ENCODE results near the gene TNFSF12. TPM values are rescaled to one million over a fixed set of nuclear protein-coding genes. Genes with fewer than 3 reads are reported as not detected.
A peak's percentile ranks its signal among the peaks of the same experiment; 100 is the strongest.
"Not testable (repeated sequence)": the region's sequence is repeated elsewhere in the genome, so short reads cannot be mapped to it uniquely, and the experiment has no call there.

TNFSF12 gene
- total and polyA plus RNA-seq, 5 donors from 2014 or later = 35.5 to 49.6 (median 43.9) TPM

DNA sequence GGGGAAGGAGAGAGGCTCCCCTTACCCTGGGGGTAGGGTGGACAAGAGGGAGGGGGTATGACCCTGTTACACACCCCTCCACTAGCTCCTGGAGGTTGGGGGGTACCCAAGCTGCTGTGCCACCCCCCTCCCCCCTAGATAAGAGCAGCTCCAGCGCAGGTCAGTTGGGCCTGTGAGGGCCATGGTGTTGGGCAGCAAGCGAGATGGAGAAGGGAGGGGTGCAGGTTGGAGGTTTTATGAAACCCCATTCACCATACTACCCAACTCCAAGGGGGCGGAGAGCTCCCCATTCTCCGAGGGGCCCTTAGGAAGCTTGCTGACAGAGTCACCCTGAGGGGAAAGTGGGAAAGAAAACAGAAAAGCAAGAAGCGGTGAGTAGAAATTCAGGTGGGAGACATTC, 42.7 kb downstream of the TNFSF12 start:
- H3K36me3 Mint-ChIP-seq = peaks cover 37% of the 10 kb centered on the region
- ATAC-seq (ENCODE audit: low read depth in 2 of 2) = no peak
- H3K27ac ChIP-seq (ENCODE audit: insufficient read depth, low read length, poor library complexity, severe bottlenecking) = no peak overlapping the region

DNA sequence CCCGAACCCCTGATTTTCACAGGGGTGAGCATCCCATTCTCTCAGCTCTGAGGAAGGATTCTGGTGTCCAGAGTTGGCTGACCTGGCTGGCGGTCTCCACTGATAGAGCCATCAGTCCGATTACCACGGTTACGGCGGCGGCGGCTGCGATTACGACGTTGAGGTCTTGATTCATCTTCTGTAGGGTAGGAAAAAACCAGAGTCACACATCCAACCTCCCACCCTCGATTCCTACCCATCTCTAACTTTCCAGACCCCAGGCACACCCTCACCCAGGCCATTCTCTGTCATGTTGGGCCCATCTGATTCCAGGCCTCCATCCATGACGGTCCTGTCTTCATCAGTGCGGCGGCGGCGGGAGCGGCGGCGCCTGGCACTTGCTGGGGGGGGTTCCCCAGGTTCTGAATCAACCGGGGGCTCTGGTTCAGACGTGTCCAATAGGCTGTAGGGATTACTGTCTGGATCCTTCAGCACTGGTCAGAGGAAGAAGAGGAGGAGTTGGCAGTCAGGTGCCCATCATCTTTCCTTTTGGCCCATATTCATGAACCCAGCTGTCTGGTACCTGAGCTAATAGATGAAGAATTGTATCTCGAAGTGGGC, 43.7 kb downstream of the TNFSF12 start:
- no peak overlapping the region for H3K4me3 ChIP-seq (ENCODE audit: low read depth, low read length)
- ATAC-seq (ENCODE audit: low read depth in 2 of 2) (no peak), DNase-seq (no peak)
- peaks cover 3% of the 10 kb centered on the region for H3K4me1 ChIP-seq (ENCODE audit: control insufficient read depth, insufficient read depth, low read length, poor library complexity, severe bottlenecking)
- H3K9me3 Mint-ChIP-seq = no peaks in the 10 kb centered on the region
- no peaks in the 10 kb centered on the region for H3K27me3 ChIP-seq (ENCODE audit: control insufficient read depth, insufficient read depth, low read length)
- no peak overlapping the region for H3K4me3 Mint-ChIP-seq
- H3K27ac Mint-ChIP-seq = no peak overlapping the region
- H3K4me1 Mint-ChIP-seq = peaks cover 0 to 6% (median under 1%) of the 10 kb centered on the region in 4 donors
- no peak overlapping the region for H3K27ac ChIP-seq (ENCODE audit: insufficient read depth, low read length, poor library complexity, severe bottlenecking)
- peaks cover 37% of the 10 kb centered on the region for H3K36me3 Mint-ChIP-seq
- no peaks in the 10 kb centered on the region for H3K9me3 ChIP-seq (ENCODE audit: control insufficient read depth in 2 of 2, low read length in 2 of 2)
- no peaks in the 10 kb centered on the region for H3K27me3 Mint-ChIP-seq
- peaks cover 57% of the 10 kb centered on the region for H3K36me3 ChIP-seq (ENCODE audit: control insufficient read depth, insufficient read depth, low read length)

More for the DNA sequence above, 42.7 kb downstream of the TNFSF12 start:
- H3K4me1 Mint-ChIP-seq = peaks cover 0 to 9% (median 0%) of the 10 kb centered on the region in 4 donors
- no peaks in the 10 kb centered on the region for H3K9me3 ChIP-seq (ENCODE audit: control insufficient read depth in 2 of 2, low read length in 2 of 2)
- H3K4me3 Mint-ChIP-seq = no peak overlapping the region
- DNase-seq = no peak
- H3K9me3 Mint-ChIP-seq = no peaks in the 10 kb centered on the region
- H3K27ac Mint-ChIP-seq = no peak overlapping the region
- no peaks in the 10 kb centered on the region for H3K27me3 Mint-ChIP-seq
- H3K4me3 ChIP-seq (ENCODE audit: low read depth, low read length) = no peak overlapping the region
- no peaks in the 10 kb centered on the region for H3K27me3 ChIP-seq (ENCODE audit: control insufficient read depth, insufficient read depth, low read length)
- H3K36me3 ChIP-seq (ENCODE audit: control insufficient read depth, insufficient read depth, low read length) = peaks cover 60% of the 10 kb centered on the region
- peaks cover 3% of the 10 kb centered on the region for H3K4me1 ChIP-seq (ENCODE audit: control insufficient read depth, insufficient read depth, low read length, poor library complexity, severe bottlenecking)

DNA sequence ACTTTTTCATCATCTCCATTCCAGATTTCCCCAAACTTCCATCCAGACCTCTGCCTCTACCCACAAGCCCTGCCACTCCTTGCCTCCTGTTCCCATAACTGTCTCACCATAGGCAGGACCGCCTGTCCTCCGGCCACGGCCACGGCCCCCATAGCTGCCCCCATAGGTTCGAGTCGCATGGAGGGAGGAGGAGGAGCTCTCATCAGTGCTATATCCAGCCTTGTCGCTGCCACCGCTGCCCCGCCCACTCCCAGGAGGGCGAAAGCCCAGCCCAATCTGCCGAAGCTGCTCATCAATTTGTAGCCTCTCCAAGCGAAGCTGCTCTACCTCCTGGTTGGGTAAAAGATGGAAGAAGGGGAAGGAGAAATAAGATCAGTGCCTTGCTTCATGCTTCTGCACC, 44.4 kb downstream of the TNFSF12 start:
- Histone ChIP-seq H3K9me3 (ENCODE audit: control insufficient read depth in 2 of 2, low read length in 2 of 2) (no peaks in the 10 kb centered on the region), H3K4me1 (ENCODE audit: control insufficient read depth, insufficient read depth, low read length, poor library complexity, severe bottlenecking) (peaks cover 3% of the 10 kb centered on the region), H3K27me3 (ENCODE audit: control insufficient read depth, insufficient read depth, low read length) (no peaks in the 10 kb centered on the region), H3K36me3 (ENCODE audit: control insufficient read depth, insufficient read depth, low read length) (peaks cover 52% of the 10 kb centered on the region), H3K4me3 (ENCODE audit: low read depth, low read length) (no peak overlapping the region), H3K27ac (ENCODE audit: insufficient read depth, low read length, poor library complexity, severe bottlenecking) (no peak overlapping the region)
- no peak for ATAC-seq (ENCODE audit: low read depth in 2 of 2)
- H3K27me3 Mint-ChIP-seq = no peaks in the 10 kb centered on the region
- no peak overlapping the region for H3K4me3 Mint-ChIP-seq
- peak overlapping the region in 1 of 3 donors; percentile 55 for H3K27ac Mint-ChIP-seq
- no peaks in the 10 kb centered on the region for H3K9me3 Mint-ChIP-seq
- peaks cover 35% of the 10 kb centered on the region for H3K36me3 Mint-ChIP-seq
- peaks cover 0 to 6% (median under 1%) of the 10 kb centered on the region in 4 donors for H3K4me1 Mint-ChIP-seq
- no peak for DNase-seq

DNA sequence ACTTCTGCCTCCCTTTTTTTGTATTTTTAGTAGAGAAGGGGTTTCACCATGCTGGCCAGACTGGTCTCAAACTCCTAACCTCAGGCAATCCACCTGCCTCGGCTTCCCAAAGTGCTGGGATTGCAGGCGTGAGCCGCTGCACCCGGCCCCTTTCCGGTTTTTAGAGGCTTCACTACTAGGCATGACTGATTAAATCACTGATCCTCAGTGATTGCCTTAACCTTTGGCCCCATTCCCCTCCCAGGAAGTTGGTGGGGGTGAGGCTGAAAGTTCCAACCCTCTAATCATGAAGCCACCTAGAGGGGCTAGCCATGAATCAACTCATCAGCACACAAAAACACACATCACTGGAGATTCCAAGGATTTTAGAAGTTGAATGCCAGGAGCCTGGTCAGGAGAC, 48.7 kb downstream of the TNFSF12 start:
- H3K27ac ChIP-seq (ENCODE audit: insufficient read depth, low read length, poor library complexity, severe bottlenecking); DNase-seq; ATAC-seq (ENCODE audit: low read depth in 2 of 2); H3K27me3 ChIP-seq (ENCODE audit: control insufficient read depth, insufficient read depth, low read length); H3K27ac Mint-ChIP-seq; H3K9me3 ChIP-seq (ENCODE audit: control insufficient read depth in 2 of 2, low read length in 2 of 2); H3K4me3 Mint-ChIP-seq; H3K4me1 ChIP-seq (ENCODE audit: control insufficient read depth, insufficient read depth, low read length, poor library complexity, severe bottlenecking); H3K27me3 Mint-ChIP-seq; H3K4me1 Mint-ChIP-seq; H3K9me3 Mint-ChIP-seq; H3K4me3 ChIP-seq (ENCODE audit: low read depth, low read length): not testable (repeated sequence)
- H3K36me3 ChIP-seq (ENCODE audit: control insufficient read depth, insufficient read depth, low read length) = peaks cover 71% of the 10 kb centered on the region
- H3K36me3 Mint-ChIP-seq = peaks cover 45% of the 10 kb centered on the region

DNA sequence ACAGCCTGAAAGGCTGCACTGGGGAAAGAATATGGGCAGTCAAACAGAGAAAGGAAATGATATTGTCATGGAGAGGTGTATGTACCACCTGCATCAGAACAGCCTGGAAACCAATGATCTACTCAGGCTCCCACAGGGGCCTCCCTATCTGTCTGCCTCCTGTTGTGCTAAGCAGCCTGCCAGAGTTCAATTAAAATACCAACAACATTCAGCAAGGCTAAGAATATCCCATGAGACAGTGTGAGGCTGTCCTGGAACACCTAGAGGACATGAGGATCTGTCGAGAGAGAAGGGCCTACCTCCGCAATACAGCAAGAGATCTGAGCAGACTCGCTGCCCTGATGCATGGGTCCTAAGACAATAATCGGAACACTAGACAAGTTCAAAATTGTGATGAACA, 57.4 kb downstream of the TNFSF12 start:
- no peak overlapping the region for H3K4me3 ChIP-seq (ENCODE audit: low read depth, low read length)
- H3K36me3 Mint-ChIP-seq = peaks cover 36% of the 10 kb centered on the region
- ATAC-seq (ENCODE audit: low read depth in 2 of 2) (no peak), DNase-seq (no peak)
- H3K4me1 ChIP-seq (ENCODE audit: control insufficient read depth, insufficient read depth, low read length, poor library complexity, severe bottlenecking) = peaks cover 3% of the 10 kb centered on the region
- H3K4me3 Mint-ChIP-seq = no peak overlapping the region
- H3K27me3 Mint-ChIP-seq = no peaks in the 10 kb centered on the region
- H3K27ac ChIP-seq (ENCODE audit: insufficient read depth, low read length, poor library complexity, severe bottlenecking) = no peak overlapping the region
- H3K4me1 Mint-ChIP-seq = peaks cover 10 to 26% (median 20%) of the 10 kb centered on the region in 4 donors
- no peaks in the 10 kb centered on the region for H3K9me3 ChIP-seq (ENCODE audit: control insufficient read depth in 2 of 2, low read length in 2 of 2)
- no peaks in the 10 kb centered on the region for H3K27me3 ChIP-seq (ENCODE audit: control insufficient read depth, insufficient read depth, low read length)
- peaks cover 36% of the 10 kb centered on the region for H3K36me3 ChIP-seq (ENCODE audit: control insufficient read depth, insufficient read depth, low read length)
- H3K27ac Mint-ChIP-seq = no peak overlapping the region
- no peaks in the 10 kb centered on the region for H3K9me3 Mint-ChIP-seq

Other genes with a start within 250 kb of the TNFSF12 start
Only the 30 nearest of the 32 such genes appear.
- gene NEURL4, start 219.7 kb upstream of the TNFSF12 start, total RNA-seq = 39.5 TPM
- 1 to 10 TPM in 2 of 4 donors, under 1 TPM in 2; 0.27 to 1.2 (median 0.83) TPM for gene NEURL4, start 219.7 kb upstream of the TNFSF12 start, polyA plus RNA-seq
- gene ACAP1, start 212.5 kb upstream of the TNFSF12 start, total RNA-seq = 723 TPM
- 100 to 1,000 TPM; 194 to 259 (median 213) TPM for gene ACAP1, start 212.5 kb upstream of the TNFSF12 start, polyA plus RNA-seq
- 1.3 TPM for gene KCTD11, start 196.9 kb upstream of the TNFSF12 start, total RNA-seq
- gene KCTD11, start 196.9 kb upstream of the TNFSF12 start, polyA plus RNA-seq = 1 to 10 TPM; 2.6 to 4.0 (median 2.9) TPM
- gene TMEM95, start 193.9 kb upstream of the TNFSF12 start, total RNA-seq = not detected
- not detected for gene TMEM95, start 193.9 kb upstream of the TNFSF12 start, polyA plus RNA-seq
- gene TNK1, start 168.0 kb upstream of the TNFSF12 start, total RNA-seq = 4.8 TPM
- 1 to 10 TPM in 3 of 4 donors, under 1 TPM in 1; 0.42 to 3.8 (median 1.4) TPM for gene TNK1, start 168.0 kb upstream of the TNFSF12 start, polyA plus RNA-seq
- 113 TPM for gene PLSCR3, start 154.5 kb upstream of the TNFSF12 start, total RNA-seq
- 100 to 1,000 TPM; 148 to 174 (median 153) TPM for gene PLSCR3, start 154.5 kb upstream of the TNFSF12 start, polyA plus RNA-seq
- gene TMEM256, start 145.0 kb upstream of the TNFSF12 start, total RNA-seq = 23.0 TPM
- gene TMEM256, start 145.0 kb upstream of the TNFSF12 start, polyA plus RNA-seq = 10 to 100 TPM; 64.9 to 80.9 (median 66.7) TPM
- 3.6 TPM for gene NLGN2, start 141.2 kb upstream of the TNFSF12 start, total RNA-seq
- gene NLGN2, start 141.2 kb upstream of the TNFSF12 start, polyA plus RNA-seq = not detected
- not detected for gene SPEM1, start 128.7 kb upstream of the TNFSF12 start, total RNA-seq
- not detected for gene SPEM1, start 128.7 kb upstream of the TNFSF12 start, polyA plus RNA-seq
- gene SPEM2, start 123.4 kb upstream of the TNFSF12 start, total RNA-seq = not detected
- not detected for gene SPEM2, start 123.4 kb upstream of the TNFSF12 start, polyA plus RNA-seq
- not detected for gene SPEM3, start 120.2 kb upstream of the TNFSF12 start, total RNA-seq
- not detected for gene SPEM3, start 120.2 kb upstream of the TNFSF12 start, polyA plus RNA-seq
- gene TMEM102, start 113.6 kb upstream of the TNFSF12 start, total RNA-seq = 16.8 TPM
- gene TMEM102, start 113.6 kb upstream of the TNFSF12 start, polyA plus RNA-seq = 10 to 100 TPM; 22.3 to 28.4 (median 24.2) TPM
- 3.3 TPM for gene FGF11, start 109.5 kb upstream of the TNFSF12 start, total RNA-seq
- gene FGF11, start 109.5 kb upstream of the TNFSF12 start, polyA plus RNA-seq = under 1 TPM in 3 of 4 donors, not detected in 1; 0.07 to 0.27 (median 0.18) TPM
- gene CHRNB1, start 104.0 kb upstream of the TNFSF12 start, total RNA-seq = 7.6 TPM
- gene CHRNB1, start 104.0 kb upstream of the TNFSF12 start, polyA plus RNA-seq = 10 to 100 TPM; 18.0 to 28.7 (median 27.0) TPM
- gene ZBTB4, start 69.4 kb upstream of the TNFSF12 start, total RNA-seq = 53.5 TPM
- 10 to 100 TPM in 3 of 4 donors, 1 to 10 TPM in 1; 8.3 to 14.0 (median 11.0) TPM for gene ZBTB4, start 69.4 kb upstream of the TNFSF12 start, polyA plus RNA-seq
- not detected for gene SLC35G6, start 67.6 kb upstream of the TNFSF12 start, total RNA-seq
- gene SLC35G6, start 67.6 kb upstream of the TNFSF12 start, polyA plus RNA-seq = not detected
- 568 TPM for gene POLR2A, start 64.7 kb upstream of the TNFSF12 start, total RNA-seq
- 10 to 100 TPM; 32.3 to 44.0 (median 37.2) TPM for gene POLR2A, start 64.7 kb upstream of the TNFSF12 start, polyA plus RNA-seq
- 1.6 TPM for gene TNFSF13, start 9.7 kb downstream of the TNFSF12 start, total RNA-seq
- under 1 TPM in 3 of 4 donors, not detected in 1; 0.41 to 0.52 (median 0.44) TPM for gene TNFSF13, start 9.7 kb downstream of the TNFSF12 start, polyA plus RNA-seq
- gene SENP3, start 12.9 kb downstream of the TNFSF12 start, total RNA-seq = 30.7 TPM
- gene SENP3, start 12.9 kb downstream of the TNFSF12 start, polyA plus RNA-seq = 10 to 100 TPM; 10.1 to 16.1 (median 11.8) TPM
- gene CD68, start 30.6 kb downstream of the TNFSF12 start, total RNA-seq = 0.25 TPM
- gene CD68, start 30.6 kb downstream of the TNFSF12 start, polyA plus RNA-seq = 1 to 10 TPM in 1 of 4 donors, under 1 TPM in 2, not detected in 1; 0.65 to 1.2 (median 0.89) TPM
- 40.0 TPM for gene MPDU1, start 34.8 kb downstream of the TNFSF12 start, total RNA-seq
- gene MPDU1, start 34.8 kb downstream of the TNFSF12 start, polyA plus RNA-seq = 10 to 100 TPM; 41.0 to 63.7 (median 48.4) TPM
- gene SOX15, start 41.0 kb downstream of the TNFSF12 start, total RNA-seq = not detected
- not detected for gene SOX15, start 41.0 kb downstream of the TNFSF12 start, polyA plus RNA-seq
- gene FXR2, start 65.8 kb downstream of the TNFSF12 start, total RNA-seq = 28.7 TPM
- 10 to 100 TPM in 2 of 4 donors, 1 to 10 TPM in 2; 9.7 to 13.9 (median 10.4) TPM for gene FXR2, start 65.8 kb downstream of the TNFSF12 start, polyA plus RNA-seq
- 36.9 TPM for gene SAT2, start 78.8 kb downstream of the TNFSF12 start, total RNA-seq
- 10 to 100 TPM; 26.7 to 36.5 (median 30.3) TPM for gene SAT2, start 78.8 kb downstream of the TNFSF12 start, polyA plus RNA-seq
- not detected for gene SHBG, start 81.1 kb downstream of the TNFSF12 start, total RNA-seq
- gene SHBG, start 81.1 kb downstream of the TNFSF12 start, polyA plus RNA-seq = not detected
- not detected for gene ATP1B2, start 101.9 kb downstream of the TNFSF12 start, total RNA-seq
- gene ATP1B2, start 101.9 kb downstream of the TNFSF12 start, polyA plus RNA-seq = not detected
- gene TP53, start 138.4 kb downstream of the TNFSF12 start, total RNA-seq = 61.3 TPM
- 10 to 100 TPM; 29.4 to 35.1 (median 32.1) TPM for gene TP53, start 138.4 kb downstream of the TNFSF12 start, polyA plus RNA-seq
- gene WRAP53, start 139.4 kb downstream of the TNFSF12 start, total RNA-seq = 7.9 TPM
- 10 to 100 TPM; 11.1 to 16.4 (median 12.0) TPM for gene WRAP53, start 139.4 kb downstream of the TNFSF12 start, polyA plus RNA-seq
- gene EFNB3, start 156.1 kb downstream of the TNFSF12 start, total RNA-seq = not detected
- not detected for gene EFNB3, start 156.1 kb downstream of the TNFSF12 start, polyA plus RNA-seq
- gene DNAH2, start 168.7 kb downstream of the TNFSF12 start, total RNA-seq = not detected
- gene DNAH2, start 168.7 kb downstream of the TNFSF12 start, polyA plus RNA-seq = not detected